ENCODE results near the gene FGF14.

DNA sequence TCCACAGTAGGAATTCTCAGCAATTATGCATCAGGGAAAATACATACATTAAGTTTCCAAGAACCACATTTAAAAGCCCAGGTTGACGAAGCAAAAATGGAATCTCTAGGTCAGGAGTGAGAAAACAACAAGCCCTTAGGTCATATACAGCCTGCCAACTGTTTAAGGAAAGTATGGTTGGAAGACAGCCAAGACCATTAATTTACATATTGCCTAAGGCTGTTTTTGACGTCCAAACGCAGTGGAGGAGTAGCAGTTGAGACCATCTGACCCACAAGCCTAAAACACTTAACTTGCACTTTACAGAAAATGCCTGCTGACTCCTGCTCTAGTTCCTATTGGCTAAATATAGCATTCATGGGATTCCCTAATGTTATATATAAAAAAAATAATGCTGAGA is 650.4 kb downstream of the FGF14 start:
- TF ChIP-seq, protein P1, sequence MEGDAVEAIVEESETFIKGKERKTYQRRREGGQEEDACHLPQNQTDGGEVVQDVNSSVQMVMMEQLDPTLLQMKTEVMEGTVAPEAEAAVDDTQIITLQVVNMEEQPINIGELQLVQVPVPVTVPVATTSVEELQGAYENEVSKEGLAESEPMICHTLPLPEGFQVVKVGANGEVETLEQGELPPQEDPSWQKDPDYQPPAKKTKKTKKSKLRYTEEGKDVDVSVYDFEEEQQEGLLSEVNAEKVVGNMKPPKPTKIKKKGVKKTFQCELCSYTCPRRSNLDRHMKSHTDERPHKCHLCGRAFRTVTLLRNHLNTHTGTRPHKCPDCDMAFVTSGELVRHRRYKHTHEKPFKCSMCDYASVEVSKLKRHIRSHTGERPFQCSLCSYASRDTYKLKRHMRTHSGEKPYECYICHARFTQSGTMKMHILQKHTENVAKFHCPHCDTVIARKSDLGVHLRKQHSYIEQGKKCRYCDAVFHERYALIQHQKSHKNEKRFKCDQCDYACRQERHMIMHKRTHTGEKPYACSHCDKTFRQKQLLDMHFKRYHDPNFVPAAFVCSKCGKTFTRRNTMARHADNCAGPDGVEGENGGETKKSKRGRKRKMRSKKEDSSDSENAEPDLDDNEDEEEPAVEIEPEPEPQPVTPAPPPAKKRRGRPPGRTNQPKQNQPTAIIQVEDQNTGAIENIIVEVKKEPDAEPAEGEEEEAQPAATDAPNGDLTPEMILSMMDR (IDR thresholded peaks at IDR 0.05) = no peak
- no peak for TF ChIP-seq POLR2AphosphoS5 (IDR thresholded peaks at IDR 0.05)
